OCI-LY7 (cell line): ENCODE results near the gene RCAN3.

Experiments
- EZH2phosphoT487 ChIP-seq: fragments of 200-600 bp; sonication (generic); IDR thresholded peaks from 2 replicates; pipeline ENCODE4 v1.6.1; 2018; ENCODE audit warnings: low read depth, borderline replicate concordance, mild to moderate bottlenecking, mixed run types, antibody characterized with exemption, low read length, moderate library complexity, mixed read lengths
- TF ChIP-seq, protein P1 (sequence below): fragments of 200-600 bp; sonication (generic); conservative IDR thresholded peaks from 2 replicates; pipeline ENCODE4 v1.5.1; 2014; ENCODE audit warnings: mild to moderate bottlenecking, antibody characterized with exemption, low read length, moderate library complexity, mixed read lengths

DNA sequence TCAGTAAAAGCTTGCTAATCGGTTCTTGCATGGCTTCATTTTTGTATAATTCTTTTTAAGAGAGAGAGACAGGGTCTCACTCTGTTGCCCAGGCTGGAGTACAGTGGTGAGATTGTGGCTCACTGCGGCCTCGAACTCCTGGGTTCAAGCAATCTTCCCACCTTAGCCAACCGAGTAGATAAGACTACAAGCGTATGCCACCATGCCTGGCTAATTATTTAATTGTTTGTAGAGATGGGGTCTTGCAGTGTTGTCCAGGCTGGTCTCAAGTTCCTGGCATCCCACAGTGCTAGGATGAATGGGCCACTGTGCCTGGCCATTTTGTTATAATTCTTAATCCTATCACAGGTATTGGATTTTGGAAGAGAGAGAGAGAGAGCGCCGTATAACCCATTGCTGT, 23.4 kb downstream of the RCAN3 start:
- TF ChIP-seq, protein P1, sequence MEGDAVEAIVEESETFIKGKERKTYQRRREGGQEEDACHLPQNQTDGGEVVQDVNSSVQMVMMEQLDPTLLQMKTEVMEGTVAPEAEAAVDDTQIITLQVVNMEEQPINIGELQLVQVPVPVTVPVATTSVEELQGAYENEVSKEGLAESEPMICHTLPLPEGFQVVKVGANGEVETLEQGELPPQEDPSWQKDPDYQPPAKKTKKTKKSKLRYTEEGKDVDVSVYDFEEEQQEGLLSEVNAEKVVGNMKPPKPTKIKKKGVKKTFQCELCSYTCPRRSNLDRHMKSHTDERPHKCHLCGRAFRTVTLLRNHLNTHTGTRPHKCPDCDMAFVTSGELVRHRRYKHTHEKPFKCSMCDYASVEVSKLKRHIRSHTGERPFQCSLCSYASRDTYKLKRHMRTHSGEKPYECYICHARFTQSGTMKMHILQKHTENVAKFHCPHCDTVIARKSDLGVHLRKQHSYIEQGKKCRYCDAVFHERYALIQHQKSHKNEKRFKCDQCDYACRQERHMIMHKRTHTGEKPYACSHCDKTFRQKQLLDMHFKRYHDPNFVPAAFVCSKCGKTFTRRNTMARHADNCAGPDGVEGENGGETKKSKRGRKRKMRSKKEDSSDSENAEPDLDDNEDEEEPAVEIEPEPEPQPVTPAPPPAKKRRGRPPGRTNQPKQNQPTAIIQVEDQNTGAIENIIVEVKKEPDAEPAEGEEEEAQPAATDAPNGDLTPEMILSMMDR, result no peak
- no peak for TF ChIP-seq EZH2phosphoT487
